Measurements from ENCODE around the gene CDC42EP4.

DNA sequence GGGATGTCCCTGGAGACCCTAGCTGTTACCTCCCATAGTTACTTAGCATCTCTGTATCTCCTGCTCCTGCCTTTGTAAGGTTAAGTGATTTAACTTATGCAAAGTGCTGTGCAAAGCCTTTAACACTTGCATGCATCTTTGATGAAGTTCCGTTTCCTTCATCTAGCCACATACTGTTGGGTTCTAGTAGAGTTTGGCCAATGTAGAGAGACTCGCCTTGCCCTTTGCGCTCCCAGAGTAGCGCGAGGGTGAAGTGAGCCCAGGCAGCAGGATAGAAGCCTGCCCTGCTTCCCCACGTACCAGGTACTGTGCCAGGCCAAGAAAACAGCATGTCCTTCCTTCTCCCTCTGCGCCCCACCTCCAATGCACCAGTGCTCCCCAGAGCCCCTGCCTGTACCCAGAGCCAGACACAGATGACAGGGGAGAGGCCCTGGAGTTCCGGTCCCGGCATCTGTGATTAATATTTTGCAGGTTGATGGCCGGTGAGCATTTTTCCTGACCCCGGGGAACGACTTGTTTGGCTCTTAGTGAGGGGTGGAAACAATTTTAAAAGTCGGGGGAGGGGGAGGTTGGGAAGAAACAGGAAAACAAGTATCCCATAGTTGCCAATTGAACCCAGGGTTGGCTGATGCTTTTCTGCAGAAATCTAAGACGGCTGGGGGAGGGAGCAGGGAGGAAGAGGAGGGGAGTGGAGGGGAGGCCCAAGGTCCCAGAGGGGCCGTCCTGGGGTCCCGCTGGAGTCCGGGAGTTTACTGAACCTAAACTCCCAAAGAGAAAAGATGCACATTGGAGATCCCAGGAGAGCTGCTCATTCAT lies 13.1 kb upstream of the CDC42EP4 start:
- TF ChIP-seq, protein P1, sequence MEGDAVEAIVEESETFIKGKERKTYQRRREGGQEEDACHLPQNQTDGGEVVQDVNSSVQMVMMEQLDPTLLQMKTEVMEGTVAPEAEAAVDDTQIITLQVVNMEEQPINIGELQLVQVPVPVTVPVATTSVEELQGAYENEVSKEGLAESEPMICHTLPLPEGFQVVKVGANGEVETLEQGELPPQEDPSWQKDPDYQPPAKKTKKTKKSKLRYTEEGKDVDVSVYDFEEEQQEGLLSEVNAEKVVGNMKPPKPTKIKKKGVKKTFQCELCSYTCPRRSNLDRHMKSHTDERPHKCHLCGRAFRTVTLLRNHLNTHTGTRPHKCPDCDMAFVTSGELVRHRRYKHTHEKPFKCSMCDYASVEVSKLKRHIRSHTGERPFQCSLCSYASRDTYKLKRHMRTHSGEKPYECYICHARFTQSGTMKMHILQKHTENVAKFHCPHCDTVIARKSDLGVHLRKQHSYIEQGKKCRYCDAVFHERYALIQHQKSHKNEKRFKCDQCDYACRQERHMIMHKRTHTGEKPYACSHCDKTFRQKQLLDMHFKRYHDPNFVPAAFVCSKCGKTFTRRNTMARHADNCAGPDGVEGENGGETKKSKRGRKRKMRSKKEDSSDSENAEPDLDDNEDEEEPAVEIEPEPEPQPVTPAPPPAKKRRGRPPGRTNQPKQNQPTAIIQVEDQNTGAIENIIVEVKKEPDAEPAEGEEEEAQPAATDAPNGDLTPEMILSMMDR (conservative IDR thresholded peaks at IDR 0.05; ENCODE audit: low read depth, low read length) = no peak
- no peak for TF ChIP-seq EZH2phosphoT487 (IDR thresholded peaks at IDR 0.05; ENCODE audit: borderline replicate concordance, low read length)
- TF ChIP-seq EZH2 (IDR thresholded peaks at IDR 0.05; ENCODE audit: low read length, unreplicated experiment) = no peak

All from PC-3 (cell line).